Omental fat pad (tissue), 4 donors: Measurements from ENCODE around the gene UBXN6. TPM values are rescaled to one million over a fixed set of nuclear protein-coding genes. Genes with fewer than 3 reads are reported as not detected.
A peak's percentile ranks its signal among the peaks of the same experiment; 100 is the strongest.

Experiments used
- ATAC-seq: fragments of 150-250 bp; one replicate; pipeline ENCODE4 v1.9.1; 2016; ENCODE audit warnings: mild to moderate bottlenecking, moderate library complexity; ENCODE audit not compliant: low FRiP score
- DNase-seq: peaks from one replicate; pipeline ENCODE4 v3.0.0-alpha.2; 2019; ENCODE audit warnings: low spot score
- CTCF ChIP-seq, 3 donors: fragments of 450-650 bp; IDR thresholded peaks; one replicate each; pipeline ENCODE4 v1.5.1; 2016 to 2017; ENCODE audit warnings: antibody characterized with exemption in 3 of 3, mild to moderate bottlenecking in 3 of 3, moderate library complexity in 2 of 3
- total RNA-seq, 4 donors: library from RNA; depleted of rRNA; stranded (reverse); fragments of >200 nt; gene quantifications; one replicate each; pipeline ENCODE4 v1.1.0, GENCODE V29; 2016

UBXN6 gene
- total RNA-seq, 4 donors from 2014 or later: 62.7 to 128 (median 88.6) TPM

GRCh38 chr19:4414800-4415321 lies 42.7 kb downstream of the UBXN6 start:
- TF ChIP-seq CTCF (IDR thresholded peaks at IDR 0.05): no peak
- ATAC-seq (peak; percentile 45), DNase-seq (no peak)

- no peak for TF ChIP-seq CTCF (IDR thresholded peaks at IDR 0.05)
- DNase-seq (no peak), ATAC-seq (no peak)
Observed at GRCh38 chr19:4414144-4414799, 43.3 kb downstream of the UBXN6 start.

GRCh38 chr19:4413588-4413987 lies 44.0 kb downstream of the UBXN6 start:
- no peak for ATAC-seq
- no peak for DNase-seq

GRCh38 chr19:4409123-4409933 lies 48.3 kb downstream of the UBXN6 start:
- TF ChIP-seq CTCF (IDR thresholded peaks at IDR 0.05): no peak
- no peak for DNase-seq
- no peak for ATAC-seq

More at GRCh38 chr19:4413588-4413987, 44.0 kb downstream of the UBXN6 start:
- TF ChIP-seq CTCF (IDR thresholded peaks at IDR 0.05): no peak

GRCh38 chr19:4406626-4407025 lies 51.0 kb downstream of the UBXN6 start:
- TF ChIP-seq CTCF (IDR thresholded peaks at IDR 0.05): no peak
- ATAC-seq: no peak
- no peak for DNase-seq

- TF ChIP-seq CTCF (IDR thresholded peaks at IDR 0.05): no peak
- ATAC-seq: no peak
Observed at GRCh38 chr19:4405977-4406376, 51.6 kb downstream of the UBXN6 start.

More at GRCh38 chr19:4405977-4406376, 51.6 kb downstream of the UBXN6 start:
- DNase-seq: no peak
